GM21515 (cell line): ENCODE measurements around the gene NANOS3.
"Not testable (repeated sequence)": the region's sequence is repeated elsewhere in the genome, so short reads cannot be mapped to it uniquely, and the experiment has no call there.

Experiments
- ATAC-seq: cut with Tn5 transposase; IDR thresholded peaks from one replicate; pipeline ENCODE4 v1.9.1; 2021; ENCODE audit not compliant: unreplicated experiment

Gene NANOS3

GRCh38 chr19:13843104-13843921 is 33.6 kb upstream of the NANOS3 start:
- no peak for ATAC-seq

GRCh38 chr19:13844130-13844631 is 32.8 kb upstream of the NANOS3 start:
- no peak for ATAC-seq

- ATAC-seq: peak; percentile 48
Measured at GRCh38 chr19:13846557-13847406, 30.2 kb upstream of the NANOS3 start.

- peak; percentile 29 for ATAC-seq
Measured at GRCh38 chr19:13847407-13848339, 29.3 kb upstream of the NANOS3 start.

GRCh38 chr19:13848340-13848677 is 28.6 kb upstream of the NANOS3 start:
- no peak for ATAC-seq

GRCh38 chr19:13848798-13849676 is 27.9 kb upstream of the NANOS3 start:
- no peak for ATAC-seq

- no peak for ATAC-seq
Measured at GRCh38 chr19:13849991-13850909, 26.7 kb upstream of the NANOS3 start.

GRCh38 chr19:13850910-13851733 is 25.8 kb upstream of the NANOS3 start:
- ATAC-seq: no peak

- ATAC-seq: not testable (repeated sequence)
Measured at GRCh38 chr19:13851734-13852114, 25.2 kb upstream of the NANOS3 start.

- ATAC-seq: not testable (repeated sequence)
Measured at GRCh38 chr19:13852171-13852707, 24.7 kb upstream of the NANOS3 start.

GRCh38 chr19:13856497-13856896 is 20.4 kb upstream of the NANOS3 start:
- no peak for ATAC-seq

GRCh38 chr19:13859361-13859880 is 17.5 kb upstream of the NANOS3 start:
- ATAC-seq: no peak

- no peak for ATAC-seq
Measured at GRCh38 chr19:13860679-13861391, 16.1 kb upstream of the NANOS3 start.

- peak; percentile 19 for ATAC-seq
Measured at GRCh38 chr19:13861392-13861713, 15.6 kb upstream of the NANOS3 start.

GRCh38 chr19:13861714-13862531 is 15.0 kb upstream of the NANOS3 start:
- ATAC-seq: peak; percentile 58

- no peak for ATAC-seq
Measured at GRCh38 chr19:13864046-13864666, 12.8 kb upstream of the NANOS3 start.
